ENCODE data around the gene RGS3.

Gene RGS3

GRCh38 chr9:113602126-113603047 lies 138.9 kb downstream of the RGS3 start:
- ATAC-seq, result peak; percentile 34
- no peak for TF ChIP-seq TCF4 (CRISPR knock-in tag; IDR thresholded peaks at IDR 0.05; ENCODE audit: borderline replicate concordance)
- TF ChIP-seq, protein P1, sequence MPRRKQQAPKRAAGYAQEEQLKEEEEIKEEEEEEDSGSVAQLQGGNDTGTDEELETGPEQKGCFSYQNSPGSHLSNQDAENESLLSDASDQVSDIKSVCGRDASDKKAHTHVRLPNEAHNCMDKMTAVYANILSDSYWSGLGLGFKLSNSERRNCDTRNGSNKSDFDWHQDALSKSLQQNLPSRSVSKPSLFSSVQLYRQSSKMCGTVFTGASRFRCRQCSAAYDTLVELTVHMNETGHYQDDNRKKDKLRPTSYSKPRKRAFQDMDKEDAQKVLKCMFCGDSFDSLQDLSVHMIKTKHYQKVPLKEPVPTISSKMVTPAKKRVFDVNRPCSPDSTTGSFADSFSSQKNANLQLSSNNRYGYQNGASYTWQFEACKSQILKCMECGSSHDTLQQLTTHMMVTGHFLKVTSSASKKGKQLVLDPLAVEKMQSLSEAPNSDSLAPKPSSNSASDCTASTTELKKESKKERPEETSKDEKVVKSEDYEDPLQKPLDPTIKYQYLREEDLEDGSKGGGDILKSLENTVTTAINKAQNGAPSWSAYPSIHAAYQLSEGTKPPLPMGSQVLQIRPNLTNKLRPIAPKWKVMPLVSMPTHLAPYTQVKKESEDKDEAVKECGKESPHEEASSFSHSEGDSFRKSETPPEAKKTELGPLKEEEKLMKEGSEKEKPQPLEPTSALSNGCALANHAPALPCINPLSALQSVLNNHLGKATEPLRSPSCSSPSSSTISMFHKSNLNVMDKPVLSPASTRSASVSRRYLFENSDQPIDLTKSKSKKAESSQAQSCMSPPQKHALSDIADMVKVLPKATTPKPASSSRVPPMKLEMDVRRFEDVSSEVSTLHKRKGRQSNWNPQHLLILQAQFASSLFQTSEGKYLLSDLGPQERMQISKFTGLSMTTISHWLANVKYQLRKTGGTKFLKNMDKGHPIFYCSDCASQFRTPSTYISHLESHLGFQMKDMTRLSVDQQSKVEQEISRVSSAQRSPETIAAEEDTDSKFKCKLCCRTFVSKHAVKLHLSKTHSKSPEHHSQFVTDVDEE (CRISPR knock-in tag; IDR thresholded peaks at IDR 0.05), result no peak
- TF ChIP-seq TOX (CRISPR knock-in tag; IDR thresholded peaks at IDR 0.05; ENCODE audit: borderline replicate concordance), result no peak
- TF ChIP-seq, protein P2, sequence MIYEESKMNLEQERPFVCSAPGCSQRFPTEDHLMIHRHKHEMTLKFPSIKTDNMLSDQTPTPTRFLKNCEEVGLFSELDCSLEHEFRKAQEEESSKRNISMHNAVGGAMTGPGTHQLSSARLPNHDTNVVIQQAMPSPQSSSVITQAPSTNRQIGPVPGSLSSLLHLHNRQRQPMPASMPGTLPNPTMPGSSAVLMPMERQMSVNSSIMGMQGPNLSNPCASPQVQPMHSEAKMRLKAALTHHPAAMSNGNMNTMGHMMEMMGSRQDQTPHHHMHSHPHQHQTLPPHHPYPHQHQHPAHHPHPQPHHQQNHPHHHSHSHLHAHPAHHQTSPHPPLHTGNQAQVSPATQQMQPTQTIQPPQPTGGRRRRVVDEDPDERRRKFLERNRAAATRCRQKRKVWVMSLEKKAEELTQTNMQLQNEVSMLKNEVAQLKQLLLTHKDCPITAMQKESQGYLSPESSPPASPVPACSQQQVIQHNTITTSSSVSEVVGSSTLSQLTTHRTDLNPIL (CRISPR knock-in tag; IDR thresholded peaks at IDR 0.05; ENCODE audit: low read depth), result no peak
- TF ChIP-seq ZNF565 (CRISPR knock-in tag; conservative IDR thresholded peaks at IDR 0.05; ENCODE audit: low read depth), result no peak
- no peak for TF ChIP-seq PPARA (CRISPR knock-in tag; IDR thresholded peaks at IDR 0.05; ENCODE audit: borderline replicate concordance)
- TF ChIP-seq OSR1 (CRISPR knock-in tag; IDR thresholded peaks at IDR 0.05), result no peak
- TF ChIP-seq PATZ1 (CRISPR knock-in tag; IDR thresholded peaks at IDR 0.05; ENCODE audit: borderline replicate concordance), result no peak
- no peak for TF ChIP-seq RARB (CRISPR knock-in tag; IDR thresholded peaks at IDR 0.05)
- TF ChIP-seq POU6F1 (CRISPR knock-in tag; IDR thresholded peaks at IDR 0.05; ENCODE audit: borderline replicate concordance, low read depth), result no peak
- TF ChIP-seq GLIS3 (CRISPR knock-in tag; IDR thresholded peaks at IDR 0.05), result no peak
- no peak for TF ChIP-seq SNAI2 (CRISPR knock-in tag; IDR thresholded peaks at IDR 0.05)
- no peak for TF ChIP-seq ZFP30 (CRISPR knock-in tag; IDR thresholded peaks at IDR 0.05)
- no peak for TF ChIP-seq ZNF70 (CRISPR knock-in tag; IDR thresholded peaks at IDR 0.05)
- TF ChIP-seq ZFP3 (CRISPR knock-in tag; IDR thresholded peaks at IDR 0.05), result no peak
- TF ChIP-seq ZNF8 (CRISPR knock-in tag; IDR thresholded peaks at IDR 0.05), result no peak
- no peak for TF ChIP-seq ESRRG (CRISPR knock-in tag; IDR thresholded peaks at IDR 0.05)
- TF ChIP-seq, protein P3, sequence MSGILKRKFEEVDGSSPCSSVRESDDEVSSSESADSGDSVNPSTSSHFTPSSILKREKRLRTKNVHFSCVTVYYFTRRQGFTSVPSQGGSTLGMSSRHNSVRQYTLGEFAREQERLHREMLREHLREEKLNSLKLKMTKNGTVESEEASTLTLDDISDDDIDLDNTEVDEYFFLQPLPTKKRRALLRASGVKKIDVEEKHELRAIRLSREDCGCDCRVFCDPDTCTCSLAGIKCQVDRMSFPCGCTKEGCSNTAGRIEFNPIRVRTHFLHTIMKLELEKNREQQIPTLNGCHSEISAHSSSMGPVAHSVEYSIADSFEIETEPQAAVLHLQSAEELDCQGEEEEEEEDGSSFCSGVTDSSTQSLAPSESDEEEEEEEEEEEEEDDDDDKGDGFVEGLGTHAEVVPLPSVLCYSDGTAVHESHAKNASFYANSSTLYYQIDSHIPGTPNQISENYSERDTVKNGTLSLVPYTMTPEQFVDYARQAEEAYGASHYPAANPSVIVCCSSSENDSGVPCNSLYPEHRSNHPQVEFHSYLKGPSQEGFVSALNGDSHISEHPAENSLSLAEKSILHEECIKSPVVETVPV (CRISPR knock-in tag; IDR thresholded peaks at IDR 0.05), result no peak
- TF ChIP-seq ARNTL (CRISPR knock-in tag; IDR thresholded peaks at IDR 0.05; ENCODE audit: borderline replicate concordance, low read depth), result no peak
- TF ChIP-seq ISL1 (CRISPR knock-in tag; IDR thresholded peaks at IDR 0.05), result no peak

DNA sequence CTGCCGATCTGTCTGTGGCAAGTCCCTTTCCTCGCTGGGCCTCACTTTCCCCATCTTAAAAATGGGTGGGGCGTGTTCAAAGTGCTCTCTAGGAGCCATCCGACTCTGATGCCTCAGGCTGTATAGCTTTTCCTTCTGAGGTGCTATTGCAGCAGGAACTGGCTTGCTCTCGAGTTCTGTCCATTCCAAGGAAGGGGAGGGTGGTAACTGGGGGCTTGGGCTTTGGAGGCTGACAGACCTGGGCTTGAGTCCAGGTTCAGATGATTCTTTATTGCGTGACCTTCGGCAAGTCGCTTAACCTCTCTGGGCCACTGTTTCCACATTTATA lies 139.5 kb downstream of the RGS3 start:
- ATAC-seq, result no peak
- TF ChIP-seq ZNF565 (CRISPR knock-in tag; conservative IDR thresholded peaks at IDR 0.05; ENCODE audit: low read depth), result no peak
- no peak for TF ChIP-seq PATZ1 (CRISPR knock-in tag; IDR thresholded peaks at IDR 0.05; ENCODE audit: borderline replicate concordance)
- no peak for TF ChIP-seq ZC3H10 (CRISPR knock-in tag; IDR thresholded peaks at IDR 0.05)
